Tibial nerve (tissue), 3 donors: ENCODE measurements around the gene OSBPL9.

Source experiments
- POLR2A ChIP-seq, 2 donors: fragments of 450-650 bp; IDR thresholded peaks; one replicate each; pipeline ENCODE4 v1.6.1; 2017; ENCODE audit warnings: antibody characterized with exemption in 2 of 2, mild to moderate bottlenecking in 2 of 2, moderate library complexity in 2 of 2
- TF ChIP-seq, protein P1 (sequence below), 5 experiments: fragments of 200-600 bp in 3 of 5; fragments of 450-650 bp in 2 of 5; sonication (generic) in 3 of 5; IDR thresholded peaks; one replicate each; pipeline ENCODE4 v1.5.1; 2016 to 2019; ENCODE audit warnings: antibody characterized with exemption in 5 of 5, mild to moderate bottlenecking in 3 of 5, moderate library complexity in 2 of 5

DNA sequence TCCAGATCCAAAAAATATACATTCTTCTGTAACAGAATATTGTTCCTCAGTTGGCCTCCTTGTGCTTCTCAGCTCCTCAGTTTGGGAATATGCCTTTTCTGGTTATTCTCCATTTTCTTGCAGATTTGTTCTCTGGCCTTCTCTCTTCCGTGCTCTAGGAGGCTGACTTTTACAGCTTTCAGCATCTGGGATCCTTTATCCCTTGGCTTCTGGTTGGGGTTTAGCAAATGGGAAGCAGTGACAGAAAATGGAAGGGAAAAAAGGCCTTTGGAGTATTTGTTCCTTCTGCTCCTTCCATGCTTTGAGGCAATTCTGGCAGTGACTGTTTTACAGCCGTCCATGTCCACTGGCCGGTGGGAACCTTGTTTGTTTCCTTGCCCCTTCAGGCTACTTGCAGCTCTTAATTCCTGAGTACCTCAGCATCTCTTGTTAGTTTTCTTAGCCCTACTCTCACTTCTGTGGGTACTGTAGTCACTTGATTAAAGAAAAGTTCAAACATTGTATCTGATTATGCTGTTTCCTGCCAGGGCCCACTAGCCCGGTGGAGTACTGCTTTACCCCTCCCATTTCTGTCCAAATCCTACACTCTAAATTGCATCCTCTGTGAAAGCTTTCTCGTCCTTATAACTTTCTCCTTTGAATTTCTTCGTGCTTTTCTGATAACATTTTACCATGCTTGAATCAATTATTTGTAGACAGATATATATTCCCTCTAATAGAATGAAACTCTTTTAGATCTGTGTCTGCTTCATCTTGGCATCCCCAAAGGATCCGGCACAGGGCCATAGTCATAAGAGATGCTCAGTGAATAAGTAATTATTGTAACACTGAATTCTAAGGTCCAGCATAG is 118.2 kb downstream of the OSBPL9 start:
- TF ChIP-seq, protein P1, sequence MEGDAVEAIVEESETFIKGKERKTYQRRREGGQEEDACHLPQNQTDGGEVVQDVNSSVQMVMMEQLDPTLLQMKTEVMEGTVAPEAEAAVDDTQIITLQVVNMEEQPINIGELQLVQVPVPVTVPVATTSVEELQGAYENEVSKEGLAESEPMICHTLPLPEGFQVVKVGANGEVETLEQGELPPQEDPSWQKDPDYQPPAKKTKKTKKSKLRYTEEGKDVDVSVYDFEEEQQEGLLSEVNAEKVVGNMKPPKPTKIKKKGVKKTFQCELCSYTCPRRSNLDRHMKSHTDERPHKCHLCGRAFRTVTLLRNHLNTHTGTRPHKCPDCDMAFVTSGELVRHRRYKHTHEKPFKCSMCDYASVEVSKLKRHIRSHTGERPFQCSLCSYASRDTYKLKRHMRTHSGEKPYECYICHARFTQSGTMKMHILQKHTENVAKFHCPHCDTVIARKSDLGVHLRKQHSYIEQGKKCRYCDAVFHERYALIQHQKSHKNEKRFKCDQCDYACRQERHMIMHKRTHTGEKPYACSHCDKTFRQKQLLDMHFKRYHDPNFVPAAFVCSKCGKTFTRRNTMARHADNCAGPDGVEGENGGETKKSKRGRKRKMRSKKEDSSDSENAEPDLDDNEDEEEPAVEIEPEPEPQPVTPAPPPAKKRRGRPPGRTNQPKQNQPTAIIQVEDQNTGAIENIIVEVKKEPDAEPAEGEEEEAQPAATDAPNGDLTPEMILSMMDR (IDR thresholded peaks at IDR 0.05), result no peak
- TF ChIP-seq POLR2A (IDR thresholded peaks at IDR 0.05), result no peak
